Ishikawa (cell line): ENCODE data around the gene CACNA1H.

Source experiments
- CEBPB ChIP-seq: IDR thresholded peaks from 2 replicates; pipeline ENCODE4 v1.6.1; 2012
- EGR1 ChIP-seq: IDR thresholded peaks from 2 replicates; pipeline ENCODE4 v1.6.1; 2012
- NFIC ChIP-seq: IDR thresholded peaks from 2 replicates; pipeline ENCODE4 v1.6.1; 2012
- RAD21 ChIP-seq: IDR thresholded peaks from 2 replicates; pipeline ENCODE4 v1.6.1; 2012; ENCODE audit warnings: low read depth
- TAF1 ChIP-seq: IDR thresholded peaks from 2 replicates; pipeline ENCODE4 v1.6.1; 2012; ENCODE audit warnings: low read depth, mild to moderate bottlenecking
- USF1 ChIP-seq: IDR thresholded peaks from 2 replicates; pipeline ENCODE4 v1.6.1; 2012
- YY1 ChIP-seq: IDR thresholded peaks from 2 replicates; pipeline ENCODE4 v1.6.1; 2012; ENCODE audit warnings: low read depth
- ZBTB7A ChIP-seq: IDR thresholded peaks from 2 replicates; pipeline ENCODE4 v1.6.1; 2012; ENCODE audit warnings: low read depth
- TF ChIP-seq, protein P1 (sequence below): IDR thresholded peaks from 2 replicates; pipeline ENCODE4 v1.6.1; 2012; ENCODE audit warnings: low read depth, mild to moderate bottlenecking
- TF ChIP-seq, protein P2 (sequence below): IDR thresholded peaks from 2 replicates; pipeline ENCODE4 v1.6.1; 2012

GRCh38 chr16:1126044-1126443 lies 26.9 kb upstream of the CACNA1H start:
- no peak for TF ChIP-seq ZBTB7A
- TF ChIP-seq, protein P1, sequence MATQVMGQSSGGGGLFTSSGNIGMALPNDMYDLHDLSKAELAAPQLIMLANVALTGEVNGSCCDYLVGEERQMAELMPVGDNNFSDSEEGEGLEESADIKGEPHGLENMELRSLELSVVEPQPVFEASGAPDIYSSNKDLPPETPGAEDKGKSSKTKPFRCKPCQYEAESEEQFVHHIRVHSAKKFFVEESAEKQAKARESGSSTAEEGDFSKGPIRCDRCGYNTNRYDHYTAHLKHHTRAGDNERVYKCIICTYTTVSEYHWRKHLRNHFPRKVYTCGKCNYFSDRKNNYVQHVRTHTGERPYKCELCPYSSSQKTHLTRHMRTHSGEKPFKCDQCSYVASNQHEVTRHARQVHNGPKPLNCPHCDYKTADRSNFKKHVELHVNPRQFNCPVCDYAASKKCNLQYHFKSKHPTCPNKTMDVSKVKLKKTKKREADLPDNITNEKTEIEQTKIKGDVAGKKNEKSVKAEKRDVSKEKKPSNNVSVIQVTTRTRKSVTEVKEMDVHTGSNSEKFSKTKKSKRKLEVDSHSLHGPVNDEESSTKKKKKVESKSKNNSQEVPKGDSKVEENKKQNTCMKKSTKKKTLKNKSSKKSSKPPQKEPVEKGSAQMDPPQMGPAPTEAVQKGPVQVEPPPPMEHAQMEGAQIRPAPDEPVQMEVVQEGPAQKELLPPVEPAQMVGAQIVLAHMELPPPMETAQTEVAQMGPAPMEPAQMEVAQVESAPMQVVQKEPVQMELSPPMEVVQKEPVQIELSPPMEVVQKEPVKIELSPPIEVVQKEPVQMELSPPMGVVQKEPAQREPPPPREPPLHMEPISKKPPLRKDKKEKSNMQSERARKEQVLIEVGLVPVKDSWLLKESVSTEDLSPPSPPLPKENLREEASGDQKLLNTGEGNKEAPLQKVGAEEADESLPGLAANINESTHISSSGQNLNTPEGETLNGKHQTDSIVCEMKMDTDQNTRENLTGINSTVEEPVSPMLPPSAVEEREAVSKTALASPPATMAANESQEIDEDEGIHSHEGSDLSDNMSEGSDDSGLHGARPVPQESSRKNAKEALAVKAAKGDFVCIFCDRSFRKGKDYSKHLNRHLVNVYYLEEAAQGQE: no peak
- no peak for TF ChIP-seq EGR1
- TF ChIP-seq YY1: no peak
- no peak for TF ChIP-seq NFIC
- no peak for TF ChIP-seq USF1
- no peak for TF ChIP-seq CEBPB
- TF ChIP-seq TAF1: no peak
- TF ChIP-seq, protein P2, sequence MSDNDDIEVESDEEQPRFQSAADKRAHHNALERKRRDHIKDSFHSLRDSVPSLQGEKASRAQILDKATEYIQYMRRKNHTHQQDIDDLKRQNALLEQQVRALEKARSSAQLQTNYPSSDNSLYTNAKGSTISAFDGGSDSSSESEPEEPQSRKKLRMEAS: no peak
- TF ChIP-seq RAD21: no peak
